HG03159 (cell line): ENCODE measurements around the gene ZNF385B.

Experiments used
- ATAC-seq: cut with Tn5 transposase; IDR thresholded peaks from one replicate; pipeline ENCODE4 v1.9.1; 2021; ENCODE audit warnings: mild to moderate bottlenecking, moderate library complexity; ENCODE audit not compliant: unreplicated experiment

ZNF385B gene

DNA sequence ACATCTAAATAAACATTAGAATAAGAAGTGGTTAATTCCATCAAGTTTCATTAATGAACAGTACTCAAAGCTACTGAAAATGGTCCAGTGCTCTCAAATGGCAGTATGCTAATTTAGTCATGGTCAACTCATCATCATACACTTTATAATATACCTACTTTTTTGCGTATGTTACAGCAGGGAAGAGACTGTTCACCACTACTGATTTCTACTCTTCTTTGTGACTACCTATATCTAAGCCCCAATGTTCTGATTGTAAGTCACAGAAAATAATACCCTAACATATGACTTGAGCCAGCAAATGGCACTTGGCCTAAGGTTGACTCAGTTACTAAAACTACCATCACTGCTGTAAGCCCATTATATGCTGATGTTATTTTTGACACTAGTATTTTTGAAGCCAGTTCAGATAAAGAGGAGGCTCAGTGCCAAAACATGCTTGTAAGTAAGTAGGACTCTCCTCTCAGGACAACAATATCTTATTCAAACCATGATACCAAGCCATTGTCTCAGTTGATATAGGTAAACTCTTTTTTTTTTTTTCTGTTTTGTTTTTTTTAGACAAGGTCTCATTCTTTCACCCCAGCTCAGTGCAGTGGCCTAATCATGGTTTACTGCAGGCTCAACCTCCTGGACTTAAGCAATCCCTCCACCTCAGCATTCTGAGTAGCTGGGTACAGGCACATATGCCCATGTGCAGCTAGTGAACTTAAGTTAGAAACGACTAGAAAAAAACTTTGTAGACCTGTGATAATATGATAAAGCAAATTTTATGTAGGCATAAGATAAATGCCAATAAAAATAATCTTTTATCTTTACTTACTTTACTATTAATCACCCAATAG, 266.9 kb downstream of the ZNF385B start:
- no peak for ATAC-seq

DNA sequence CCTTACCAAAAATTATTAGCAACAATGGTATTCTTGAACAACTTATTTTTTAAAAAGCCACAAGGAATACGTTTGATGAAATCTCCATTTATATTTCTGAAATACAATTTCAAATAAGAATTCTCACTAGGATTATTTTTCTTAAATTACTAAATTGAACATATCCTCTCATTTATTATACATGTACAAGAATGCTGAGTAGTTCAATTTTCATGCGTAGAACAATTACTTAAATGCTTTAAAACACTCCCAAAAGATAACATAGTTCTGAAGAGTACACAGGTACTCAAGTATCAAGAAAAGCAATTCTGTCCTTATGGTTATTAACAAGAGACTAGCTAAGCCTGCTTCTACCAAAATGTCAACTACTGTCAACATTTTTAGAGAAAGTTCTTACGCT, 268.1 kb downstream of the ZNF385B start:
- ATAC-seq = no peak

DNA sequence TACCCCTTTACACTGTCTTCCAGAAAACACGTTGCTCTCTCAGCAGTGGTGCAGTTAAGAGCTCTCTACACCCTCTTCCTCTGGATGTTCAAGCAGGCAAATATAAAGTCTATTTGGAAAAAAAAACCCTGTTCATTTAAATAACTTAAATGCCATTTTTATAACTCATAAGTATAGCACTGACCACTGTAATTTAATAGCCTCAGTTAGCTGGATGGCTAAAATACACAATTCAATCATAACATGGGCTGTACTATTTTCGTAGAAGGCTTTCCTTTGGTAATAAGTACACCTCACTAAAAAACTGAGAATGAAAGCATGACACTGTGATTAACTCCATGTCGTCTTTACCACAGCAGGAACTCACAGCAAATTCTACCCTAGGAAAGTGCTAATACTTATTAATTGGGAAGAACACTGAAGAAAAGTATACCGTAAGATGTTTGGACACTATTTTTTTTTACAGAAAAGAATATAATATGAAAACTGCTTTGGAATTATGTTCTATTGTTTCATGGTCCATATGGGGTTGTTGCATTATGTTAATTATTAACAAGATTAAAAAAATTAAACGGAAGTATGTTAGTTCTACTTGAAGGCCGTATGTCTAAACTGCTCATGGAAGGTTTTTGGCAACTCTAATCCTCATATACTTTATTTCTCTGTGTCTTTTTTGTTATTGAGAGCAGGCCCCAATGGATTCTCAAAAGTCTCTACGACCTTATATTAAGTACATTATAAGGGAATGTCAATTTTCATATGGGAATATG, 269.1 kb downstream of the ZNF385B start:
- no peak for ATAC-seq

DNA sequence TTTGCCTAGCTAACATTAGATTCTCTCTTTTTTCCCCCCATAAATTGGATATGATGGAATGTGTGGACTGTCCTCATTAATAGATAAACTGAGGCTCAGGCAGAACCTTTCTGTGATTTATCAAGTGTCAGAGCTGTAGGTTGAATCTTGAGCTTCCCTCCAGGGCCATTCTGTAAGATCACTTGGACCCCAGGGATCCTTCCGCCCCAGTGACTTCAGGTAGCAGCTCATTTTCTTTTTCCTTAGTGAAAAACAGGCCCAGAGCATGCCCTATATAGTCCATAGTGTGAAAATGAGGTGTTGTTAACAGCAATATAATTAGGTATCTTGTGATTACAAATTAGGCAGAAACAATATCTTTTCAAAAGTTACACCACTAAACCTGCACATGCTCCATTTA, 269.7 kb downstream of the ZNF385B start:
- ATAC-seq = no peak

- ATAC-seq = no peak
Measured at GRCh38 chr2:179588486-179589145, 272.8 kb downstream of the ZNF385B start.

DNA sequence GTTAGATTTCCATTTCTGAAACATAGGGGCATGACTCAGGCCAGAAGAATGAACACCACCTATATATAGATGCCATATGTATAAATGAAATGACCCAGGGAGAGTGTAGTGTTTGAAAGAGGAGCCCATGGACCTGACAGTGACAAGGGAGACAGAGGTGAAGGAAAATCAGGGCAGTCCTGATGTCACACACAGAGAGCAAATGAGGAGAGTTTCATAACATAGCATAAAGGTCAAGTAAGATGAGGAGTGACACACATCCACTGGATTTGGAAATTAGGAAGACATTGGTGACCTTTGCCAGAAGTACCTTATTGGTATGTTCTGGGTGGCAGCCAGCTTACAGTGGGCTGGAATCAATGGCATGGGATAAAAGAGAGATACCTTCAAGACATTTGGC, 276.7 kb downstream of the ZNF385B start:
- ATAC-seq = no peak

GRCh38 chr2:179581605-179582004, 279.8 kb downstream of the ZNF385B start:
- ATAC-seq = no peak

GRCh38 chr2:179580378-179581146, 280.9 kb downstream of the ZNF385B start:
- ATAC-seq = no peak

DNA sequence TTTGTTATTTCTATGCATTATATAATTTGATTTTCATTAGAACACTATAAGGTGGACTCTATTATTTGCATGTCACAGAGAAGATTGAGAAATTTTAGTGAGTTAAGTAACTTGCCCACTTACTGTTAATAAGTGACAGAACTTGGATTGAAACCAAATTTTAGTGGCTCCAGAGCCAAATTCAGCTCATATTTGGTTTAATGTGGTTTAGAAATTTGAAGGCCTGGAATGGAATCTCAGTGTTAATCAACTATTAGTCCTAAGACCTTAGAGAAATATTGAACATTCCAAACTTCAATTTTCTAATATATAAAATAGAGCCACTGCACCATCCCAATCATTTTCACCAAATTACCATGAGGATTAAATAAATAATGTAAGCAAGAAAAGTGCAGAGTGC, 281.6 kb downstream of the ZNF385B start:
- no peak for ATAC-seq

DNA sequence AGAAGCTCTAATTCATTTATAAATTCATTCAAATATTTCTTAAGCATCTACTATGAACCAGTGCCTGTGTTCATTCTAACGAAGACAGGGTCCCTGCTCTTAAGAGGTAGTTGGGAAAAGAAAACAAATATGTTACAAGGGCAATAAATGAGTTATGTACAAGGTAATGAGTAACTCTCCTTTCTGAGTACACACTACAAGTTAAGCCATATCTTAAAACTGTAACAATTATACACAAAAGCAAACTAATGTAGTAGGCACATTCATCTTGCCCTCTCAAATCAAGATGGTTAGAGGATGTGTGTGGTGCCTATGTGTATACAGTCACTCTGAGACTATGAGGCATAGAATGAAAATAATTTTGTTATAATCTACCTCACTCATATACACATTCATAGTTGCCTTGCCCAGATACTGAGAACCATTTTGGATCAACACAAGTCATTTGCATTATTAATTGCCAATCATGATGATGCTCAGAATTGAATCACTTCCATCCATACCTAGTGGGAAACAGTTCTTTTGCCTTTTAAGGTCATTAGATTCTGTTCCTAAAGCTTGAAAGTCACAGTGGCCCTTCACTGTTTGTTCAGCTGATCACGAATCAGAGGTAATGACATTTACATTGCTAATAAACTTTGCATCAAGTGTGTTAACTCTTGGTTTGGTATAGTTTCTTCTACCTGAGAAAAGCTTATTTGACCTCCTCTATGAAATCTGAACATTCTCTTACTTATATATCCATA, 283.1 kb downstream of the ZNF385B start:
- ATAC-seq = no peak

DNA sequence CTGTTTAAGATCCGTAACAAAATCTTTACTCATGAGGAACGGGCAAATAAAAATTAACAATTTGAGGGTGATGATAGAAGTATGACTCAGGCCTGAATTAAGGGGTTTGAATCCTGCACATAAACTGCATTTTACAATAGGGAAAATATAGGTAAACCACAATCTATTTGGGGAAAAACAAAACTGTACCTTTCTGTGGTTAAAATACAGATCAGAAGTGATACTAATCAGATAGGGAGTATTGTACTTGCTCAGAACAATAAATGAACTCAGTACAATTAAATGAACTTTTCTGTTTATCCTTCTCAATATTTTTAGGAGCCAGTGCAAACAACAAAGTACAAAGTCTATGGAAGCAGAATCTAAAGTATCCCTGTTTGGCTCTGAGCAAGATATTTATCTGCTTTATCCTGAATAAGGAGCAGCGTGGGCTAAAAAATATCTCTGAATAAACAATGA, 287.3 kb downstream of the ZNF385B start:
- ATAC-seq = no peak

- no peak for ATAC-seq
Measured at GRCh38 chr2:179572544-179572943, 288.9 kb downstream of the ZNF385B start.

DNA sequence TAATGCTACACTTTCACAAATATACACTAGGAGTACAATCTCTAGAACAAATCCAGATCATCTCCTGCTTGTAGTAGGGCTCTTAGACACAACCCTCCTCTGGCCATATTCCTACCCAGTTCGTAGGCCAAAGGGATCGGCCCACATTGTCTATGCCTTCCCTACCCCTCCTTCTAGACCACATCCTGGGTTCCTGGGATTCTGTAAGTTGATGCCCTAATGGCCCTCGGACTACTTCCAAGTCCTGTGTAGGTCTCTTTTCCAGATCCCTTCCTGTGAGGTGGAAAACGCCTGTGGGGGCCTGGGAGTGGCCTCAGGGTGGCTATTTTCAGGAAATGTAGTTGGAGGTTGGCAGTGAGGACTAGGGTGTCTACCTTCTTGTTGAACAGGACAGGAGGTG, 289.7 kb downstream of the ZNF385B start:
- ATAC-seq = no peak

- no peak for ATAC-seq
Measured at GRCh38 chr2:179571252-179571651, 290.2 kb downstream of the ZNF385B start.

DNA sequence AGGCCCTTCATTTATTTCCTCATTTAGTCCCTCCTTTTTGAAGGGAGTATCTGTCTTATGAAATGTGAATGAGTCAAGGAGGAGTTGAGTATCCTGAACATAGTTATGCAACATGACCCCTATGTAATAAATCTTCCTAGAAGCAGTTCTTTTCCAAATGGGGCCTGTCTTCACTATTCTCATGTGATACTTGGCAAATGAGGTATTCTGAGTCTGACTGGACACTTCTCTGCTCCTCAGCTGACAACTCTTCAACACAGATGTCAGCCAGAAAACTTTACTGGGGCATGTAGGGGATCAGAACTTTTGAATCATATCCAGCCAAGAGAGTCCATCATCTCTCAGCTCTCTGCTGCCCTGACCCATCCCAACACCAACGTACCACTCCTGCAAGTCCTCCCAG, 291.6 kb downstream of the ZNF385B start:
- ATAC-seq = no peak

GRCh38 chr2:179565807-179566206, 295.6 kb downstream of the ZNF385B start:
- no peak for ATAC-seq

- ATAC-seq = no peak
Measured at GRCh38 chr2:179562330-179562885, 299.0 kb downstream of the ZNF385B start.

DNA sequence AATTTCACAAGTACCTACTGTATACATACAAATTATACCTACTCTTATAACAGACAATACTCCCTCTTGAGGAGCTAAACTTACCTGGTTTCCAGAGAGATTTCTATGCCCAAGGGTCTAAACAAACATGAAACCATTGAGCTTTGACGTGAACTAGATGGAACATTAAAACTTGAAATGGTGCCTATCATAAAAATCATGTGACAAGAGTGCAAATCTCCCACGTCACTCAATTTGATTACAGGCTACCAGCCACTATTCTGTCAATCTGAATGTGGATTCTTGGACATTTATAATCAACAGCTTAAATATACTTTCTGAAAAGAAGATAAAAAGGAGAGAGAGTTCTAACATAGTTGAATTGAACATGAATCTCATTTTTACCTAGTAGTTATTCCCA, 299.7 kb downstream of the ZNF385B start:
- ATAC-seq = no peak

DNA sequence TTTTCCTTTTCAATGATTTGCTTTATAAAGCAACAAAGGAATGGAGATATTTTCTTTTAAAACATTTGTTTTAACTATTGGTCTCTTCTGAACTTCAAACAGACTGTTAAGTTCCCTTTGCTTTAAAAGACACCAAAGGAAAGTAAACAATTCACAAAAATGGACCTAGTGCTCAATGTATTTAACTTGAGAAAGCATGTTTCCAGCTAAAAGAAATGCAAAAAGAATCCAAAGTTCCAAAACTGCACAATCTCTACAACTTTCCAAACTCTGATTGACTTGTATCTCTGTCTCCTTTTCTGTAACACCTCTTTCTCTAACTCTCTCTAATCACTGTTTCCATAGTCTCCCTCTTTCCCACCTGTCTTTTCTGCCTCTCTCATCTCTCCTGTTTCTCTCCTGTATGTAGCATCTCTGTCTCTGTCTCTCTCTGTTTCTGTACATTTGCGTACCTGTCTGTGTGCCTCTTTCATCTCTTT, 301.1 kb downstream of the ZNF385B start:
- no peak for ATAC-seq
